Measurements from ENCODE around the gene NBPF3. TPM values are rescaled to one million over a fixed set of nuclear protein-coding genes. Genes with fewer than 3 reads are reported as not detected.

NBPF3 gene
- total RNA-seq, 1 donor from 2014 or later: 19.4 TPM

GRCh38 chr1:21523297-21523813 is 83.4 kb downstream of the NBPF3 start:
- TF ChIP-seq, protein P1, sequence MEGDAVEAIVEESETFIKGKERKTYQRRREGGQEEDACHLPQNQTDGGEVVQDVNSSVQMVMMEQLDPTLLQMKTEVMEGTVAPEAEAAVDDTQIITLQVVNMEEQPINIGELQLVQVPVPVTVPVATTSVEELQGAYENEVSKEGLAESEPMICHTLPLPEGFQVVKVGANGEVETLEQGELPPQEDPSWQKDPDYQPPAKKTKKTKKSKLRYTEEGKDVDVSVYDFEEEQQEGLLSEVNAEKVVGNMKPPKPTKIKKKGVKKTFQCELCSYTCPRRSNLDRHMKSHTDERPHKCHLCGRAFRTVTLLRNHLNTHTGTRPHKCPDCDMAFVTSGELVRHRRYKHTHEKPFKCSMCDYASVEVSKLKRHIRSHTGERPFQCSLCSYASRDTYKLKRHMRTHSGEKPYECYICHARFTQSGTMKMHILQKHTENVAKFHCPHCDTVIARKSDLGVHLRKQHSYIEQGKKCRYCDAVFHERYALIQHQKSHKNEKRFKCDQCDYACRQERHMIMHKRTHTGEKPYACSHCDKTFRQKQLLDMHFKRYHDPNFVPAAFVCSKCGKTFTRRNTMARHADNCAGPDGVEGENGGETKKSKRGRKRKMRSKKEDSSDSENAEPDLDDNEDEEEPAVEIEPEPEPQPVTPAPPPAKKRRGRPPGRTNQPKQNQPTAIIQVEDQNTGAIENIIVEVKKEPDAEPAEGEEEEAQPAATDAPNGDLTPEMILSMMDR (IDR thresholded peaks at IDR 0.05; ENCODE audit: unreplicated experiment): no peak
- H3K4me1 Mint-ChIP-seq (ENCODE audit: low read depth): peaks cover 2% of the 10 kb centered on the region
- no peaks in the 10 kb centered on the region for H3K9me3 Mint-ChIP-seq (ENCODE audit: low read depth)
- H3K4me3 Mint-ChIP-seq (ENCODE audit: low read depth): no peak overlapping the region
- DNase-seq (ENCODE audit: low spot score, unreplicated experiment): no peak
- H3K27me3 Mint-ChIP-seq: no peaks in the 10 kb centered on the region
- no peak overlapping the region for H3K27ac Mint-ChIP-seq
- H3K36me3 Mint-ChIP-seq (ENCODE audit: insufficient read depth): no peaks in the 10 kb centered on the region

DNA sequence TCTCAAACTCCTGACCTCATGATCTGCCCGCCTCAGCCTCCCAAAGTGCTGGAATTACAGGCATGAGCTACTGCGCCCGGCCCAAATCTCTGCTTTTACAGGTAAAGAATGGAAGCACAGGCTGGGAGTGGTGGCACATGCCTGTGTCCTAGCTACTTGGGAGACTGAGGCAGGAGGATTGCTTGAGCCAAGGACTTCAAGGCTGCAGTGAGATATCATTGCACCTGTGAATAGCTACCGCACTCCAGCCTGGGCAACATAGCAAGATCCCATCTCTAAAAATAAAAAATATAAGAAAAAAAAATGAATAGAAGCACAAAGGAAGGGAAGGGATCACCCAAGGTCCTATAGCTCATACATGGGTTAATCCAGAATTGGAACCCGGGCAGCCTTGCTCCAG is 84.3 kb downstream of the NBPF3 start:
- no peaks in the 10 kb centered on the region for H3K36me3 Mint-ChIP-seq (ENCODE audit: insufficient read depth)
- DNase-seq (ENCODE audit: low spot score, unreplicated experiment): no peak
- no peaks in the 10 kb centered on the region for H3K9me3 Mint-ChIP-seq (ENCODE audit: low read depth)
- no peak overlapping the region for H3K27ac Mint-ChIP-seq
- H3K4me3 Mint-ChIP-seq (ENCODE audit: low read depth): no peak overlapping the region
- TF ChIP-seq, protein P1 (IDR thresholded peaks at IDR 0.05; ENCODE audit: unreplicated experiment): no peak
- no peaks in the 10 kb centered on the region for H3K27me3 Mint-ChIP-seq
- H3K4me1 Mint-ChIP-seq (ENCODE audit: low read depth): peaks cover 2% of the 10 kb centered on the region

GRCh38 chr1:21524686-21525339 is 84.9 kb downstream of the NBPF3 start:
- Mint-ChIP-seq H3K4me1 (ENCODE audit: low read depth) (peaks cover 2% of the 10 kb centered on the region), H3K9me3 (ENCODE audit: low read depth) (no peaks in the 10 kb centered on the region), H3K36me3 (ENCODE audit: insufficient read depth) (no peaks in the 10 kb centered on the region), H3K27ac (no peak overlapping the region), H3K4me3 (ENCODE audit: low read depth) (no peak overlapping the region), H3K27me3 (peaks cover 5% of the 10 kb centered on the region)
- TF ChIP-seq, protein P1 (IDR thresholded peaks at IDR 0.05; ENCODE audit: unreplicated experiment): no peak
- no peak for DNase-seq (ENCODE audit: low spot score, unreplicated experiment)

DNA sequence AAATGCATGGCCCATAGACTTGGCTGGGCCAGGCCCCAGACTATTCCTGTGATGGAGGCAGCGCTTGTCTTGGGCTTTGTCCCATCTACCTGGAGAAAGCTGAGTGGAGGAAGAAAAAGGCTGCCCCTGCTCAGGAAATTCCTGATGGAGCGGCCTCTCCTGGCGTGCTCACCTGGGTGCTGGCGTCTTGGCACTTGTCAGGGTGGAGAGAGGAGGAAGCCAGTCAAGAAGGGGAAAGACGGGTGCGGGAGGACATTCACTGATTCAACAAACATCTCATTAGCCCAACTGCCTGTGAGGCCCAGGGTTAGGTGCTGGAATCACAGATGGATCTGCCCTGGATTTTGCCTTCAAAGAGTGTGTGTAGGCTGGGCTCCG is 85.4 kb downstream of the NBPF3 start:
- TF ChIP-seq, protein P1 (IDR thresholded peaks at IDR 0.05; ENCODE audit: unreplicated experiment): no peak
- Mint-ChIP-seq H3K27me3 (peaks cover 10% of the 10 kb centered on the region), H3K9me3 (ENCODE audit: low read depth) (no peaks in the 10 kb centered on the region), H3K27ac (no peak overlapping the region), H3K4me3 (ENCODE audit: low read depth) (no peak overlapping the region), H3K36me3 (ENCODE audit: insufficient read depth) (no peaks in the 10 kb centered on the region), H3K4me1 (ENCODE audit: low read depth) (peaks cover 2% of the 10 kb centered on the region)
- no peak for DNase-seq (ENCODE audit: low spot score, unreplicated experiment)

DNA sequence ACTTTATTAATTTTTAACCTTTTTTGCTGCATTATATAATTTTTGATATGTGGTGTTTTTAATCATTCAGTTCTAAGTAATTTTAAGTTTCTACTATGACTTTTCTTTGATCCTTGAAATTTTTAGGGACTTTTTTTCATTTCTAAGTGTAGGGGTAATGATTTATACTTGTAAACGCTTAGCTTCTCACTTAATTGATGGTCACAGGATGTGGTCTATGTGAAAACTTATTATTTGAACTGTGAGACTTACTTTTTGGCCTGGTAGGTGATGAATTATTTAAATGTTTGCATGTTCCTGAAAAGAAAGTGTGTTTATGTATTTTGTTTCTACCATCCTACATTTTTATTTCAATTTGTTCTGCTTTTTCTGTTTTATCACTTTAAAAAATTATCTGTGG is 86.5 kb downstream of the NBPF3 start:
- no peak for DNase-seq (ENCODE audit: low spot score, unreplicated experiment)
- H3K36me3 Mint-ChIP-seq (ENCODE audit: insufficient read depth): no peaks in the 10 kb centered on the region
- TF ChIP-seq, protein P1 (IDR thresholded peaks at IDR 0.05; ENCODE audit: unreplicated experiment): no peak
- no peaks in the 10 kb centered on the region for H3K9me3 Mint-ChIP-seq (ENCODE audit: low read depth)
- no peak overlapping the region for H3K4me3 Mint-ChIP-seq (ENCODE audit: low read depth)
- peaks cover 14% of the 10 kb centered on the region for H3K27me3 Mint-ChIP-seq
- H3K27ac Mint-ChIP-seq: no peak overlapping the region
- H3K4me1 Mint-ChIP-seq (ENCODE audit: low read depth): peaks cover 2% of the 10 kb centered on the region
